Fibroblast of lung (primary cell): ENCODE measurements around the gene MTMR4. TPM values are rescaled to one million over a fixed set of nuclear protein-coding genes. Genes with fewer than 3 reads are reported as not detected.
"Not testable (repeated sequence)": the region's sequence is repeated elsewhere in the genome, so short reads cannot be mapped to it uniquely, and the experiment has no call there.

ENCODE experiments used
- DNase-seq, 2 donors: peaks; one replicate each; pipeline versions ENCODE4 v3.0.0 to v3.0.0-alpha.2; 2010; ENCODE audit warnings: low read depth in 2 of 2
- H2AFZ ChIP-seq: 2 replicates; pipeline ENCODE4 v1.5.1; 2012; ENCODE audit warnings: low read length, control low read depth, inconsistent platforms
- H3K27ac ChIP-seq: 2 replicates; pipeline ENCODE4 v1.5.1; 2011; ENCODE audit warnings: low read length, control low read depth; ENCODE audit not compliant: insufficient read depth
- H3K27me3 ChIP-seq: 2 replicates; pipeline ENCODE4 v1.5.1; 2011; ENCODE audit warnings: mild to moderate bottlenecking, low read length; ENCODE audit not compliant: control insufficient read depth, insufficient read depth
- H3K36me3 ChIP-seq: 2 replicates; pipeline ENCODE4 v1.5.1; 2011; ENCODE audit warnings: low read length; ENCODE audit not compliant: control insufficient read depth, insufficient read depth
- H3K4me1 ChIP-seq: 2 replicates; pipeline ENCODE4 v1.5.1; 2011; ENCODE audit warnings: low read length; ENCODE audit not compliant: control insufficient read depth, insufficient read depth; ENCODE audit errors: extremely low read depth
- H3K4me2 ChIP-seq: 2 replicates; pipeline ENCODE4 v1.5.1; 2011; ENCODE audit warnings: low read length, control low read depth; ENCODE audit not compliant: insufficient read depth; ENCODE audit errors: extremely low read depth
- H3K4me3 ChIP-seq, 4 experiments: fragments of 200-600 bp in 1 of 4; sonication (generic) in 1 of 4; replicated peaks in 1 of 4; 2 replicates each; pipeline ENCODE4 v1.5.1; 2011 to 2016; ENCODE audit warnings: low read length in 4 of 4, low read depth in 3 of 4, mild to moderate bottlenecking in 3 of 4, control low read depth in 2 of 4, inconsistent platforms in 1 of 4, mixed read lengths in 1 of 4; ENCODE audit not compliant: insufficient read depth in 1 of 4; ENCODE audit errors: control extremely low read depth in 1 of 4
- H3K79me2 ChIP-seq: 2 replicates; pipeline ENCODE4 v1.5.1; 2012; ENCODE audit warnings: mild to moderate bottlenecking, low read length, inconsistent platforms; ENCODE audit not compliant: control insufficient read depth, insufficient read depth
- H3K9ac ChIP-seq: 2 replicates; pipeline ENCODE4 v1.5.1; 2011; ENCODE audit warnings: mild to moderate bottlenecking, low read length, control low read depth; ENCODE audit not compliant: insufficient read depth
- H3K9me3 ChIP-seq: 2 replicates; pipeline ENCODE4 v1.5.1; 2012; ENCODE audit warnings: low read depth, low read length; ENCODE audit not compliant: control insufficient read depth, insufficient read depth
- H4K20me1 ChIP-seq: 2 replicates; pipeline ENCODE4 v1.5.1; 2011; ENCODE audit warnings: low read length; ENCODE audit not compliant: control insufficient read depth, insufficient read depth; ENCODE audit errors: extremely low read depth
- CTCF ChIP-seq, 2 donors: IDR thresholded peaks in 1 of 2; conservative IDR thresholded peaks in 1 of 2; 1 replicate in 1 of 2; 2 replicates in 1 of 2; pipeline ENCODE4 v1.5.1; 2011 to 2012; ENCODE audit warnings: low read length in 2 of 2, control low read depth in 1 of 2, inconsistent platforms in 1 of 2, low read depth in 1 of 2, mild to moderate bottlenecking in 1 of 2
- EZH2 ChIP-seq: IDR thresholded peaks from 2 replicates; pipeline ENCODE4 v1.5.1; 2012; ENCODE audit warnings: low read length, control low read depth, mild to moderate bottlenecking; ENCODE audit errors: missing control alignments
- polyA plus RNA-seq, 2 donors: library from polyadenylated mRNA; depleted of rRNA in 1 of 2; stranded (reverse) in 1 of 2; unstranded in 1 of 2; fragments of >200 nt; gene quantifications; 2 replicates each; pipeline ENCODE4 v1.2.1, GENCODE V29; 2011 to 2012; ENCODE audit warnings: missing spikeins in 1 of 2
- total RNA-seq: library from RNA; depleted of rRNA; stranded (reverse); fragments of >200 nt; gene quantifications from 2 replicates; pipeline ENCODE4 v1.2.1, GENCODE V29; 2014

The MTMR4 gene
- total and polyA plus RNA-seq, 2 donors (not counting 1 experiment from before 2014, with no cell fraction given), result 22.1 to 40.0 TPM

- no peaks in the 10 kb centered on the region for H3K4me1 ChIP-seq
- H3K79me2 ChIP-seq, result no peaks in the 10 kb centered on the region
- no peaks in the 10 kb centered on the region for H3K9me3 ChIP-seq
- H2AFZ ChIP-seq, result no peak overlapping the region
- peak in 1 of 2 donors; percentile 48 for DNase-seq
- H3K36me3 ChIP-seq, result no peaks in the 10 kb centered on the region
- no peaks in the 10 kb centered on the region for H4K20me1 ChIP-seq
- no peak overlapping the region for H3K4me3 ChIP-seq
- H3K9ac ChIP-seq, result no peak overlapping the region
- H3K4me2 ChIP-seq, result no peak overlapping the region
- H3K27me3 ChIP-seq, result no peaks in the 10 kb centered on the region
- no peak overlapping the region for H3K27ac ChIP-seq
- no peak for TF ChIP-seq EZH2
- no peak for TF ChIP-seq CTCF (conservative IDR thresholded peaks at IDR 0.05 in 1 of 2, IDR thresholded peaks at IDR 0.05 in 1 of 2; ENCODE audit: low read depth in 1 of 2, low read length in 2 of 2)
Observed at GRCh38 chr17:58556833-58557250, 42.4 kb upstream of the MTMR4 start.

GRCh38 chr17:58555109-58555508, 40.7 kb upstream of the MTMR4 start:
- H3K9me3 ChIP-seq, H4K20me1 ChIP-seq, H2AFZ ChIP-seq, H3K36me3 ChIP-seq, H3K79me2 ChIP-seq, H3K27me3 ChIP-seq, H3K27ac ChIP-seq, H3K4me1 ChIP-seq, DNase-seq, H3K4me3 ChIP-seq, H3K9ac ChIP-seq, H3K4me2 ChIP-seq: not testable (repeated sequence)

- no peaks in the 10 kb centered on the region for H3K79me2 ChIP-seq
- H3K4me2 ChIP-seq, result no peak overlapping the region
- H3K36me3 ChIP-seq, result no peaks in the 10 kb centered on the region
- TF ChIP-seq CTCF (conservative IDR thresholded peaks at IDR 0.05 in 1 of 2, IDR thresholded peaks at IDR 0.05 in 1 of 2; ENCODE audit: low read depth in 1 of 2, low read length in 2 of 2) (peak; percentile 19 to 33), EZH2 (no peak)
- no peak overlapping the region for H3K4me3 ChIP-seq
- no peaks in the 10 kb centered on the region for H4K20me1 ChIP-seq
- DNase-seq, result no peak
- no peak overlapping the region for H3K9ac ChIP-seq
- H3K27ac ChIP-seq, result no peak overlapping the region
- H2AFZ ChIP-seq, result no peak overlapping the region
- H3K4me1 ChIP-seq, result no peaks in the 10 kb centered on the region
- peaks cover 13% of the 10 kb centered on the region for H3K27me3 ChIP-seq
- no peaks in the 10 kb centered on the region for H3K9me3 ChIP-seq
Observed at GRCh38 chr17:58541249-58541648, 26.8 kb upstream of the MTMR4 start.
